ENCODE results near the gene TENM4. TPM values are rescaled to one million over a fixed set of nuclear protein-coding genes. Genes with fewer than 3 reads are reported as not detected.
A peak's percentile ranks its signal among the peaks of the same experiment; 100 is the strongest.

TENM4 gene
- total RNA-seq, 4 donors from 2014 or later, result 16.8 to 158 (median 120) TPM

DNA sequence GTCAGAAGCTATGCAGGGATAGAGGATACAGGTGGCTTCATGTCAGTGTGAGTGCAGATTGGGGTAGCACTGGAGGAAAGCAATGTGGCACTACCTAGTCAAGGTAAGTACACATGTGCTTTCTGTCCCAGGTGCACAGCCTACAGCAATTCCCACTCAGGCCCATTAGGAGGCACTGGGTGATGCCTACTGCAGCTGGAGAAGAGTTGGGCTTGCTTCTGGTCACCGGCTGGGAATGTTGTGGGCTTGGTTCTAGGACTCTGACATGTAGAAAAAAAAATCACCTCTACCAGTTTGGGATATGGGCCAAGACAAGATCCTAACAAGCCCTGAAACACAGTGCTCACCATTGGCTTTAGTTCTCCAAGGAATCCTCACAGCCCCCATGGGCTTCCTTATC is 69.7 kb downstream of the TENM4 start:
- H3K9me3 ChIP-seq, result no peaks in the 10 kb centered on the region
- no peaks in the 10 kb centered on the region for H3K4me1 ChIP-seq
- H3K27ac ChIP-seq, result no peak overlapping the region
- no peaks in the 10 kb centered on the region for H3K27me3 ChIP-seq
- TF ChIP-seq POLR2A (IDR thresholded peaks at IDR 0.05), result no peak
- peak in 2 of 6 experiments; percentile 14 to 24 for TF ChIP-seq CTCF (IDR thresholded peaks at IDR 0.05)
- intact Hi-C loops (cut with DNase I), result no loop called here
- WGBS, 2 donors, result 42 to 50% methylated on average over 1 of the region's 1 CpG
- no peaks in the 10 kb centered on the region for H3K36me3 ChIP-seq
- no peak overlapping the region for H3K4me3 ChIP-seq (replicated peaks in 1 of 3)
- DNase-seq, result peak in 1 of 2 donors; percentile 28

GRCh38 chr11:79369055-79369454 is 71.8 kb downstream of the TENM4 start:
- no peak overlapping the region for H3K4me3 ChIP-seq (replicated peaks in 1 of 3)
- no peak for TF ChIP-seq CTCF (IDR thresholded peaks at IDR 0.05)
- WGBS, 2 donors, result 70 to 76% methylated on average over 5 of the region's 5 CpGs
- H3K4me1 ChIP-seq, result no peaks in the 10 kb centered on the region
- intact Hi-C loops (cut with DNase I), result no loop called here
- H3K9me3 ChIP-seq, result no peaks in the 10 kb centered on the region
- H3K27me3 ChIP-seq, result no peaks in the 10 kb centered on the region
- no peak overlapping the region for H3K27ac ChIP-seq
- no peaks in the 10 kb centered on the region for H3K36me3 ChIP-seq
- no peak for DNase-seq

GRCh38 chr11:79367844-79368243 is 73.0 kb downstream of the TENM4 start:
- Histone ChIP-seq H3K36me3 (no peaks in the 10 kb centered on the region), H3K27ac (no peak overlapping the region), H3K4me1 (no peaks in the 10 kb centered on the region), H3K9me3 (no peaks in the 10 kb centered on the region), H3K4me3 (replicated peaks in 1 of 3) (no peak overlapping the region), H3K27me3 (no peaks in the 10 kb centered on the region)
- TF ChIP-seq POLR2A (IDR thresholded peaks at IDR 0.05) (no peak), CTCF (IDR thresholded peaks at IDR 0.05) (no peak)
- intact Hi-C loops (cut with DNase I), result no loop called here
- DNase-seq, result no peak
- 67 to 79% methylated on average over 4 of the region's 4 CpGs for WGBS, 2 donors

DNA sequence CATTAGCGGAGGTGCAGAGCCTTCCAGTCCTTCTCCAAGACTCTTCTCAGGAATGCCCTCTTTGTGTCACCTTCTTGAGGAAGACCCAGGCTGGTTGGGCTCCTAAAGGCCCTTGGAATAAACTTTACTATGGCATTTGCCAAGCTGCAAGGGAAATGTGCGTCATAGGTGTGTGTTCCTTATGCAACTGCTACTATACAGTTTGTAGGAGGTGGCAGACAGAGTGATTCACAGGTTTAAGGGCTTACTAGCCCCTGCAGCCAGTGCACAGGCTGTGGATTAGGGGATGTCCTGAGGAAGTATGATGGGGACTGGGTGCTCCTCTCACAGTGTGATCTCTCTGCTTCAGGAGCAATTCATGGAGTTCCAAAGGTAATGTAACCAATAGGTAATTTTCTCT is 74.6 kb downstream of the TENM4 start:
- no peak for TF ChIP-seq CTCF (IDR thresholded peaks at IDR 0.05)
- TF ChIP-seq POLR2A (IDR thresholded peaks at IDR 0.05), result no peak
- H3K4me3 ChIP-seq (replicated peaks in 1 of 3), result no peak overlapping the region
- intact Hi-C loops (cut with DNase I), result no loop called here
- H3K27ac ChIP-seq, result no peak overlapping the region
- H3K36me3 ChIP-seq, result no peaks in the 10 kb centered on the region
- H3K27me3 ChIP-seq, result no peaks in the 10 kb centered on the region
- no peaks in the 10 kb centered on the region for H3K4me1 ChIP-seq
- 95 to 100% methylated on average over 2 of the region's 2 CpGs for WGBS, 2 donors
- no peak for DNase-seq
- no peaks in the 10 kb centered on the region for H3K9me3 ChIP-seq

GRCh38 chr11:79363861-79364378 is 76.9 kb downstream of the TENM4 start:
- intact Hi-C loops (cut with DNase I), result no loop called here
- no peak for DNase-seq
- no peak for TF ChIP-seq CTCF (IDR thresholded peaks at IDR 0.05)
- TF ChIP-seq POLR2A (IDR thresholded peaks at IDR 0.05), result no peak
- H3K4me3 ChIP-seq (replicated peaks in 1 of 3), result no peak overlapping the region
- 93 to 94% methylated on average over 5 of the region's 5 CpGs for WGBS, 2 donors
- H3K36me3 ChIP-seq, result no peaks in the 10 kb centered on the region
- H3K27ac ChIP-seq, result no peak overlapping the region
- H3K27me3 ChIP-seq, result no peaks in the 10 kb centered on the region
- H3K4me1 ChIP-seq, result no peaks in the 10 kb centered on the region
- no peaks in the 10 kb centered on the region for H3K9me3 ChIP-seq
